GM23338 (cell line): ENCODE data around the gene PDE4D. TPM values are rescaled to one million over a fixed set of nuclear protein-coding genes. Genes with fewer than 3 reads are reported as not detected.

ENCODE experiments used
- ATAC-seq: fragments of 200-7000 bp; cut with Tn5 transposase; 3 replicates; pipeline ENCODE4 v1.9.1; 2020
- DNase-seq: peaks from one replicate; pipeline ENCODE4 v3.0.0-alpha.2; 2015; ENCODE audit warnings: low spot score
- H2AFZ ChIP-seq: fragments of 200-600 bp; sonication (generic); 2 replicates; pipeline ENCODE4 v1.8.0; 2016; ENCODE audit warnings: antibody characterized with exemption, mild to moderate bottlenecking, moderate library complexity
- H3F3A ChIP-seq: fragments of 200-600 bp; sonication (generic); replicated peaks from 2 replicates; pipeline ENCODE4 v1.8.0; 2017; ENCODE audit warnings: antibody characterized with exemption, mixed run types, low read depth
- H3K27ac ChIP-seq: fragments of 200-600 bp; sonication (generic); 2 replicates; pipeline ENCODE4 v1.6.1; 2016; ENCODE audit warnings: low read depth
- H3K27me3 ChIP-seq: fragments of 200-600 bp; sonication (generic); 2 replicates; pipeline ENCODE4 v1.8.0; 2016; ENCODE audit warnings: mild to moderate bottlenecking, mixed run types, moderate library complexity; ENCODE audit not compliant: insufficient read depth
- H3K36me3 ChIP-seq: fragments of 200-600 bp; sonication (generic); 2 replicates; pipeline ENCODE4 v1.8.0; 2016; ENCODE audit warnings: mild to moderate bottlenecking; ENCODE audit not compliant: insufficient read depth
- H3K4me1 ChIP-seq: fragments of 200-600 bp; sonication (generic); 2 replicates; pipeline ENCODE4 v1.8.0; 2016; ENCODE audit warnings: mild to moderate bottlenecking, moderate library complexity; ENCODE audit not compliant: insufficient read depth
- H3K4me2 ChIP-seq: fragments of 200-600 bp; sonication (generic); 2 replicates; pipeline ENCODE4 v1.7.1; 2017; ENCODE audit warnings: mixed run types
- H3K4me3 ChIP-seq: fragments of 200-600 bp; sonication (generic); 2 replicates; pipeline ENCODE4 v1.6.1; 2016; ENCODE audit warnings: mixed run types
- H3K79me2 ChIP-seq: fragments of 200-600 bp; sonication (generic); replicated peaks from 2 replicates; pipeline ENCODE4 v1.8.0; 2017; ENCODE audit warnings: mild to moderate bottlenecking; ENCODE audit not compliant: insufficient read depth
- H3K9me2 ChIP-seq: fragments of 200-600 bp; sonication (generic); 2 replicates; pipeline ENCODE4 v1.8.0; 2017; ENCODE audit not compliant: insufficient read depth
- H4K20me1 ChIP-seq: fragments of 200-600 bp; sonication (generic); replicated peaks from 2 replicates; pipeline ENCODE4 v1.8.0; 2017; ENCODE audit warnings: mild to moderate bottlenecking; ENCODE audit not compliant: insufficient read depth
- H3K27ac Mint-ChIP-seq: 2 replicates; pipeline ENCODE4 v1.8.0; 2020; ENCODE audit warnings: inconsistent platforms, mild to moderate bottlenecking, moderate library complexity, mixed read lengths
- H3K27me3 Mint-ChIP-seq: 3 replicates; pipeline ENCODE4 v1.8.0; 2022; ENCODE audit warnings: low read depth, mild to moderate bottlenecking, moderate library complexity, mixed read lengths, inconsistent platforms; ENCODE audit not compliant: insufficient read depth, poor library complexity
- H3K36me3 Mint-ChIP-seq: 3 replicates; pipeline ENCODE4 v1.8.0; 2021; ENCODE audit warnings: low read depth, mild to moderate bottlenecking, inconsistent platforms, moderate library complexity, mixed read lengths
- H3K4me1 Mint-ChIP-seq: 3 replicates; pipeline ENCODE4 v1.8.0; 2020; ENCODE audit warnings: mild to moderate bottlenecking, inconsistent platforms, mixed read lengths
- H3K4me3 Mint-ChIP-seq: 3 replicates; pipeline ENCODE4 v1.8.0; 2021; ENCODE audit warnings: moderate library complexity, mild to moderate bottlenecking, inconsistent platforms, mixed read lengths
- H3K9me3 Mint-ChIP-seq: 3 replicates; pipeline ENCODE4 v1.8.0; 2020; ENCODE audit warnings: moderate library complexity, mild to moderate bottlenecking, inconsistent platforms, mixed read lengths
- EZH2 ChIP-seq: fragments of 200-600 bp; sonication (generic); IDR thresholded peaks from one replicate; pipeline ENCODE4 v1.8.0; 2017; ENCODE audit warnings: antibody characterized with exemption, mild to moderate bottlenecking, low read depth; ENCODE audit not compliant: unreplicated experiment
- EZH2phosphoT487 ChIP-seq: fragments of 200-600 bp; sonication (generic); IDR thresholded peaks from one replicate; pipeline ENCODE4 v1.8.1; 2018; ENCODE audit warnings: antibody characterized with exemption; ENCODE audit not compliant: unreplicated experiment
- JUNB ChIP-seq: IDR thresholded peaks from one replicate; pipeline ENCODE4 v1.6.1; 2016; ENCODE audit warnings: antibody characterized with exemption; ENCODE audit not compliant: unreplicated experiment
- NANOG ChIP-seq: IDR thresholded peaks from 2 replicates; pipeline ENCODE4 v1.6.1; 2016; ENCODE audit warnings: antibody characterized with exemption, borderline replicate concordance
- STAT1 ChIP-seq: IDR thresholded peaks from one replicate; pipeline ENCODE4 v1.6.1; 2016; ENCODE audit warnings: antibody characterized with exemption; ENCODE audit not compliant: unreplicated experiment
- ZNF331 ChIP-seq: fragments of 250-450 bp; sonication (Bioruptor Pico); IDR thresholded peaks from 2 replicates; pipeline ENCODE4 v1.5.0; 2020; ENCODE audit warnings: low read depth, mild to moderate bottlenecking, moderate library complexity
- polyA plus RNA-seq: library from polyadenylated mRNA; unstranded; fragments of >200 nt; fragmentation: Nextera tagmentation; extraction: Ambion mirVana; gene quantifications from 2 replicates; pipeline ENCODE4 v1.2.1, GENCODE V29; 2016
- total RNA-seq: library from RNA; depleted of rRNA; stranded (reverse); fragments of >200 nt; shearing (Covaris generic); gene quantifications from 2 replicates; pipeline ENCODE4 v1.2.3, GENCODE V29; 2014
- TF ChIP-seq, protein P1 (sequence below), 2 experiments: fragments of 200-600 bp in 1 of 2; sonication (generic) in 1 of 2; conservative IDR thresholded peaks; 2 replicates each; pipeline versions ENCODE4 v1.5.1 to v1.6.1; 2016 to 2017; ENCODE audit warnings: antibody characterized with exemption in 2 of 2, low read depth in 2 of 2, mild to moderate bottlenecking in 2 of 2, moderate library complexity in 1 of 2
- TF ChIP-seq, protein P2 (sequence below): fragments of 250-450 bp; sonication (Bioruptor Pico); IDR thresholded peaks from 2 replicates; pipeline ENCODE4 v1.5.0; 2020; ENCODE audit warnings: mild to moderate bottlenecking, moderate library complexity

The PDE4D gene
- total and polyA plus RNA-seq, 2 experiments from 2014 or later: 2.1 to 4.7 TPM

DNA sequence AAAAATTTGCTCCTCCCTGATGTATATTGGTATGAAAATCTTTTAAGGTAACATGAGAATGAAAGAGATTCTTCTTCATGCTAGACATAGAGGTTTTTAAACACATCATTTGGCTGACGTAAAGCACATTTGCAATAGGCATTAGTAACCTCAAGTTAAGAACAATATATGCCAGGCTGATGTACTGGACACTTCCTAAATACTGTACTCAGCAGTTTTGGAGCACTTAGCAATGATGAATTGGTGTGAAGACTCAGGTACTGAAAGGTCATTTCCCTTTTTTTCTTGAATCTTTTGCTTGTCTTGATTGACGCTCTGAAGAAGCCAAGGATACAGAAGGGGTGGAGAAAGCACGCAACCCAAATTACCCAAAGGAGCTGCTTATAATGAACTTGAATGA is 322.5 kb downstream of the PDE4D start (continued):
- TF ChIP-seq ZNF331: no peak
- no peak for TF ChIP-seq EZH2
- no peak for TF ChIP-seq STAT1

DNA sequence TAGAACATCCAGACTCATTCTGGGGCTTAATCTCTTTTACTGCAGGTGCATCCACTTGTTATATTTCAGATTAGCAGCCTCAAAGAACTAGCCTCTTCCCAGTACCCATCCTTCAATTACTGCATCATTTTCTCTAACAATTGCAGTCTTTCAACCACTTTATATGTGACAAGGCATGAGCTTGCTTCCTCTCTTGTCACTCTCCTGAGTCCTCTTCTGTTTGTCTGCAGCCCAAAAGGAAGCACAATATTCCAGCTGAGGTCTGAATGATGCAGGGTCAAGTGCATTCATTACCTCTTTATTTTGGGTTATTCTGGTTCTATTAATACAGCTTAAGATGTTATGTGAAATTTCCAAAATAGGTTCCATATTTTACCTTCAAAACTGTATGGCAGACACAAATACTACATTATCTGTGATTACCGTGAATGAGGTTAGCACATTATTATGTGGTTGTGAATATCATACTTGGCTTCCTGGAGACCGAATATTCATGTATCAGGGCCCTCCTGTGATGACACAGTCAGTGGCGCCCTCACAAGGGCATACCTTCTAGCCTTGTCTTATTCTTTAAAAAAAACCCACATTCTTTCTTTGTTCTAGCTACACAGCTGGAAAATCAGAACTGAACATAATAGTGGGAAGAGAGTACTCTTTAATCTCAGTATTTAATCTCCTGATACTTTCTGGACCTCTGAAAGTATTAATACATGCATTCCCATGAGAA is 323.8 kb downstream of the PDE4D start:
- Mint-ChIP-seq H3K27ac (peak overlapping the region; percentile 53; the same call in 1 of the 2 replicates), H3K27me3 (no peaks in the 10 kb centered on the region), H3K4me1 (peaks cover 30% of the 10 kb centered on the region), H3K4me3 (no peak overlapping the region), H3K9me3 (0 out of 3 replicates have a peak, but pooled peaks cover 5% of the 10 kb centered on the region), H3K36me3 (peaks cover 14% of the 10 kb centered on the region)
- Histone ChIP-seq H3K4me3 (no peak overlapping the region), H4K20me1 (no peaks in the 10 kb centered on the region), H3K36me3 (no peaks in the 10 kb centered on the region), H2AFZ (no peak overlapping the region), H3K27ac (peak overlapping the region; percentile 64), H3K4me1 (peaks cover 31% of the 10 kb centered on the region), H3K27me3 (no peaks in the 10 kb centered on the region), H3F3A (no peaks in the 10 kb centered on the region), H3K4me2 (0 out of 2 replicates have a peak overlapping the region, but pooled peaks have one; percentile 12), H3K79me2 (no peaks in the 10 kb centered on the region), H3K9me2 (no peaks in the 10 kb centered on the region)
- DNase-seq (peak; percentile 41), ATAC-seq (peak; percentile 61)
- TF ChIP-seq, protein P1, sequence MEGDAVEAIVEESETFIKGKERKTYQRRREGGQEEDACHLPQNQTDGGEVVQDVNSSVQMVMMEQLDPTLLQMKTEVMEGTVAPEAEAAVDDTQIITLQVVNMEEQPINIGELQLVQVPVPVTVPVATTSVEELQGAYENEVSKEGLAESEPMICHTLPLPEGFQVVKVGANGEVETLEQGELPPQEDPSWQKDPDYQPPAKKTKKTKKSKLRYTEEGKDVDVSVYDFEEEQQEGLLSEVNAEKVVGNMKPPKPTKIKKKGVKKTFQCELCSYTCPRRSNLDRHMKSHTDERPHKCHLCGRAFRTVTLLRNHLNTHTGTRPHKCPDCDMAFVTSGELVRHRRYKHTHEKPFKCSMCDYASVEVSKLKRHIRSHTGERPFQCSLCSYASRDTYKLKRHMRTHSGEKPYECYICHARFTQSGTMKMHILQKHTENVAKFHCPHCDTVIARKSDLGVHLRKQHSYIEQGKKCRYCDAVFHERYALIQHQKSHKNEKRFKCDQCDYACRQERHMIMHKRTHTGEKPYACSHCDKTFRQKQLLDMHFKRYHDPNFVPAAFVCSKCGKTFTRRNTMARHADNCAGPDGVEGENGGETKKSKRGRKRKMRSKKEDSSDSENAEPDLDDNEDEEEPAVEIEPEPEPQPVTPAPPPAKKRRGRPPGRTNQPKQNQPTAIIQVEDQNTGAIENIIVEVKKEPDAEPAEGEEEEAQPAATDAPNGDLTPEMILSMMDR (conservative IDR thresholded peaks at IDR 0.05; ENCODE audit: low read depth in 2 of 2): peak; percentile 42 to 58
- TF ChIP-seq STAT1: no peak

DNA sequence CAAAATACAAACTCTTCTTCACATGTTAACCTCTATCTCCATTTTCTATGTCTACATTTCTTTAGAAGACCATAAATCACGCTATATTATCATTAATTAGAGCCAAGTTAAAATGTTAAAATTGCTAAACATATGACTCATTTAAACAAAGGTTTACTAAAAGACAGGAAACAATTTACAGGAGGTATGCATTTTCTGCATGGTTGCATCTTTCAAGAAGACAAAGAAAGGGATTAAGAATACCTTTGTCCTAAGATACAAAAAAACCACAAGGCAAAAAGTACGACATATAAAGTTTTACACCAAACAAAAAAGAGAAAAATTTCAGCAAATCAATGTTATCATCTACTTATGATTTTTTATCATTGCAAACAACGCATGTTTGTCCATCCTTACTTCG is 324.4 kb downstream of the PDE4D start:
- no peak overlapping the region for H3K4me3 Mint-ChIP-seq
- TF ChIP-seq STAT1 (no peak), NANOG (no peak), EZH2phosphoT487 (no peak), JUNB (no peak)
- TF ChIP-seq, protein P2, sequence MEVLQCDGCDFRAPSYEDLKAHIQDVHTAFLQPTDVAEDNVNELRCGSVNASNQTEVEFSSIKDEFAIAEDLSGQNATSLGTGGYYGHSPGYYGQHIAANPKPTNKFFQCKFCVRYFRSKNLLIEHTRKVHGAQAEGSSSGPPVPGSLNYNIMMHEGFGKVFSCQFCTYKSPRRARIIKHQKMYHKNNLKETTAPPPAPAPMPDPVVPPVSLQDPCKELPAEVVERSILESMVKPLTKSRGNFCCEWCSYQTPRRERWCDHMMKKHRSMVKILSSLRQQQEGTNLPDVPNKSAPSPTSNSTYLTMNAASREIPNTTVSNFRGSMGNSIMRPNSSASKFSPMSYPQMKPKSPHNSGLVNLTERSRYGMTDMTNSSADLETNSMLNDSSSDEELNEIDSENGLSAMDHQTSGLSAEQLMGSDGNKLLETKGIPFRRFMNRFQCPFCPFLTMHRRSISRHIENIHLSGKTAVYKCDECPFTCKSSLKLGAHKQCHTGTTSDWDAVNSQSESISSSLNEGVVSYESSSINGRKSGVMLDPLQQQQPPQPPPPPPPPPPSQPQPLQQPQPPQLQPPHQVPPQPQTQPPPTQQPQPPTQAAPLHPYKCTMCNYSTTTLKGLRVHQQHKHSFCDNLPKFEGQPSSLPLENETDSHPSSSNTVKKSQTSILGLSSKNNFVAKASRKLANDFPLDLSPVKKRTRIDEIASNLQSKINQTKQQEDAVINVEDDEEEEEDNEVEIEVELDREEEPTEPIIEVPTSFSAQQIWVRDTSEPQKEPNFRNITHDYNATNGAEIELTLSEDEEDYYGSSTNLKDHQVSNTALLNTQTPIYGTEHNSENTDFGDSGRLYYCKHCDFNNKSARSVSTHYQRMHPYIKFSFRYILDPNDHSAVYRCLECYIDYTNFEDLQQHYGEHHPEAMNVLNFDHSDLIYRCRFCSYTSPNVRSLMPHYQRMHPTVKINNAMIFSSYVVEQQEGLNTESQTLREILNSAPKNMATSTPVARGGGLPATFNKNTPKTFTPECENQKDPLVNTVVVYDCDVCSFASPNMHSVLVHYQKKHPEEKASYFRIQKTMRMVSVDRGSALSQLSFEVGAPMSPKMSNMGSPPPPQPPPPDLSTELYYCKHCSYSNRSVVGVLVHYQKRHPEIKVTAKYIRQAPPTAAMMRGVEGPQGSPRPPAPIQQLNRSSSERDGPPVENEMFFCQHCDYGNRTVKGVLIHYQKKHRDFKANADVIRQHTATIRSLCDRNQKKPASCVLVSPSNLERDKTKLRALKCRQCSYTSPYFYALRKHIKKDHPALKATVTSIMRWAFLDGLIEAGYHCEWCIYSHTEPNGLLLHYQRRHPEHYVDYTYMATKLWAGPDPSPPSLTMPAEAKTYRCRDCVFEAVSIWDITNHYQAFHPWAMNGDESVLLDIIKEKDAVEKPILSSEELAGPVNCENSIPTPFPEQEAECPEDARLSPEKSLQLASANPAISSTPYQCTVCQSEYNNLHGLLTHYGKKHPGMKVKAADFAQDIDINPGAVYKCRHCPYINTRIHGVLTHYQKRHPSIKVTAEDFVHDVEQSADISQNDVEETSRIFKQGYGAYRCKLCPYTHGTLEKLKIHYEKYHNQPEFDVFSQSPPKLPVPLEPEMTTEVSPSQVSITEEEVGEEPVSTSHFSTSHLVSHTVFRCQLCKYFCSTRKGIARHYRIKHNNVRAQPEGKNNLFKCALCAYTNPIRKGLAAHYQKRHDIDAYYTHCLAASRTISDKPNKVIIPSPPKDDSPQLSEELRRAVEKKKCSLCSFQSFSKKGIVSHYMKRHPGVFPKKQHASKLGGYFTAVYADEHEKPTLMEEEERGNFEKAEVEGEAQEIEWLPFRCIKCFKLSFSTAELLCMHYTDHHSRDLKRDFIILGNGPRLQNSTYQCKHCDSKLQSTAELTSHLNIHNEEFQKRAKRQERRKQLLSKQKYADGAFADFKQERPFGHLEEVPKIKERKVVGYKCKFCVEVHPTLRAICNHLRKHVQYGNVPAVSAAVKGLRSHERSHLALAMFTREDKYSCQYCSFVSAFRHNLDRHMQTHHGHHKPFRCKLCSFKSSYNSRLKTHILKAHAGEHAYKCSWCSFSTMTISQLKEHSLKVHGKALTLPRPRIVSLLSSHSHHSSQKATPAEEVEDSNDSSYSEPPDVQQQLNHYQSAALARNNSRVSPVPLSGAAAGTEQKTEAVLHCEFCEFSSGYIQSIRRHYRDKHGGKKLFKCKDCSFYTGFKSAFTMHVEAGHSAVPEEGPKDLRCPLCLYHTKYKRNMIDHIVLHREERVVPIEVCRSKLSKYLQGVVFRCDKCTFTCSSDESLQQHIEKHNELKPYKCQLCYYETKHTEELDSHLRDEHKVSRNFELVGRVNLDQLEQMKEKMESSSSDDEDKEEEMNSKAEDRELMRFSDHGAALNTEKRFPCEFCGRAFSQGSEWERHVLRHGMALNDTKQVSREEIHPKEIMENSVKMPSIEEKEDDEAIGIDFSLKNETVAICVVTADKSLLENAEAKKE: no peak

More for the DNA sequence above, 324.4 kb downstream of the PDE4D start:
- H3K4me1 Mint-ChIP-seq: peaks cover 30% of the 10 kb centered on the region
- Histone ChIP-seq H3K4me1 (peaks cover 31% of the 10 kb centered on the region), H4K20me1 (no peaks in the 10 kb centered on the region), H3F3A (no peaks in the 10 kb centered on the region), H3K4me2 (0 out of 2 replicates have a peak overlapping the region, but pooled peaks have one; percentile 12), H2AFZ (no peak overlapping the region), H3K27ac (peak overlapping the region; percentile 64; the same call in 1 of the 2 replicates), H3K9me2 (no peaks in the 10 kb centered on the region), H3K27me3 (no peaks in the 10 kb centered on the region), H3K36me3 (no peaks in the 10 kb centered on the region), H3K79me2 (no peaks in the 10 kb centered on the region), H3K4me3 (no peak overlapping the region)
- ATAC-seq (no peak), DNase-seq (no peak)
- H3K36me3 Mint-ChIP-seq: peaks cover 14% of the 10 kb centered on the region
- peak overlapping the region; percentile 60 for H3K27ac Mint-ChIP-seq
- 0 out of 3 replicates have a peak, but pooled peaks cover 5% of the 10 kb centered on the region for H3K9me3 Mint-ChIP-seq
- no peaks in the 10 kb centered on the region for H3K27me3 Mint-ChIP-seq
